ENCODE results near the gene BPIFB2.

- TF ChIP-seq POLR2A (IDR thresholded peaks at IDR 0.05) = no peak
- TF ChIP-seq, protein P1, sequence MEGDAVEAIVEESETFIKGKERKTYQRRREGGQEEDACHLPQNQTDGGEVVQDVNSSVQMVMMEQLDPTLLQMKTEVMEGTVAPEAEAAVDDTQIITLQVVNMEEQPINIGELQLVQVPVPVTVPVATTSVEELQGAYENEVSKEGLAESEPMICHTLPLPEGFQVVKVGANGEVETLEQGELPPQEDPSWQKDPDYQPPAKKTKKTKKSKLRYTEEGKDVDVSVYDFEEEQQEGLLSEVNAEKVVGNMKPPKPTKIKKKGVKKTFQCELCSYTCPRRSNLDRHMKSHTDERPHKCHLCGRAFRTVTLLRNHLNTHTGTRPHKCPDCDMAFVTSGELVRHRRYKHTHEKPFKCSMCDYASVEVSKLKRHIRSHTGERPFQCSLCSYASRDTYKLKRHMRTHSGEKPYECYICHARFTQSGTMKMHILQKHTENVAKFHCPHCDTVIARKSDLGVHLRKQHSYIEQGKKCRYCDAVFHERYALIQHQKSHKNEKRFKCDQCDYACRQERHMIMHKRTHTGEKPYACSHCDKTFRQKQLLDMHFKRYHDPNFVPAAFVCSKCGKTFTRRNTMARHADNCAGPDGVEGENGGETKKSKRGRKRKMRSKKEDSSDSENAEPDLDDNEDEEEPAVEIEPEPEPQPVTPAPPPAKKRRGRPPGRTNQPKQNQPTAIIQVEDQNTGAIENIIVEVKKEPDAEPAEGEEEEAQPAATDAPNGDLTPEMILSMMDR (IDR thresholded peaks at IDR 0.05) = no peak
These were observed 42.9 kb upstream of the BPIFB2 start for GRCh38 chr20:32964575-32964974.
